HG03095 (cell line): ENCODE results near the gene FIBCD1.

Experiments used
- ATAC-seq: cut with Tn5 transposase; IDR thresholded peaks from one replicate; pipeline ENCODE4 v1.9.1; 2021; ENCODE audit warnings: moderate library complexity; ENCODE audit not compliant: unreplicated experiment

Gene FIBCD1

DNA sequence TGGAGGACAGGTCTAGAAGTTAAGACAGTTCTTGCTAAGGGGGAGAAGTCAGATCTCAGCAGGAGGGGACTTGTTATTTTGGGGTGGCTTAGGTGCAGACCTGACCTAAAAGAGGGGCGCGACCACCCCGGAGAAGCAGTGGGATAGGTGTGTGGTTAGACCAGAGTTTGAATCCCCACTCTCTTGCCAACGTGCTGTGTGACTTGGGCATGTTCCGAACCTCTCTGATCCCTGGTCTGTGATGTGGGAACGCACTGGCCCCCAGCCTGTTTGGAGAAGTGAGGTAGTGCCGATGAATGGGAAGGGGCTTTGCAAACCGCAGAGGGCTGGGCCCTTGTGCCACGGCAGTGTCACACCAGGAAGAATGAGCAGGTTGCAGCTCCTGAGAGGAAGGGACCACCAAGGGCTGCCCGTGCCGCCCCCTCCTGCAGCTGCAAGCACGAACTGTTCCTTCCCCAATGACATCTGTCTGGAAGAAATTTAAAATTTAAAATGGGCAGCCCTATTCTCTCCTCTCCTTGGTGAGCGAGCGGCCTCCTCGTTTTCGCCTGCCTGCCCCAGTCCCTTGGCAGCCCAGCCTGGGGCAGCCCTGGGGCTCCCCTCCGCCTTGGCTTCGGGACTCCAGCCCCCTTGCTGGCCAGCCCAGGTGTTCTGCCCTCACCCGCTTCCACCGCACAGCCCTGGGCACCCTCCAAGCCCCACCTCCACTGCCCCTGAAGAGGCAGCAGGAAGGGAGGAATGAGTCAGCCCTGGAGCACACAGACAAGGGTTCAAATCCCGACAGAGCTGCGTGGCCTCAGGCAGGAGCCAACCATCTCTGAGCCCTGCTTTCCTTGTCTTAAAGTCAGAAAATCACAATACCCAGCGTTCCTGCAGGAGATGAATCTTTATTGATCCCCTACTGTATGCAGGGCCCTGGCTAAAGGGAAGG lies 1.6 kb downstream of the FIBCD1 start:
- no peak for ATAC-seq

DNA sequence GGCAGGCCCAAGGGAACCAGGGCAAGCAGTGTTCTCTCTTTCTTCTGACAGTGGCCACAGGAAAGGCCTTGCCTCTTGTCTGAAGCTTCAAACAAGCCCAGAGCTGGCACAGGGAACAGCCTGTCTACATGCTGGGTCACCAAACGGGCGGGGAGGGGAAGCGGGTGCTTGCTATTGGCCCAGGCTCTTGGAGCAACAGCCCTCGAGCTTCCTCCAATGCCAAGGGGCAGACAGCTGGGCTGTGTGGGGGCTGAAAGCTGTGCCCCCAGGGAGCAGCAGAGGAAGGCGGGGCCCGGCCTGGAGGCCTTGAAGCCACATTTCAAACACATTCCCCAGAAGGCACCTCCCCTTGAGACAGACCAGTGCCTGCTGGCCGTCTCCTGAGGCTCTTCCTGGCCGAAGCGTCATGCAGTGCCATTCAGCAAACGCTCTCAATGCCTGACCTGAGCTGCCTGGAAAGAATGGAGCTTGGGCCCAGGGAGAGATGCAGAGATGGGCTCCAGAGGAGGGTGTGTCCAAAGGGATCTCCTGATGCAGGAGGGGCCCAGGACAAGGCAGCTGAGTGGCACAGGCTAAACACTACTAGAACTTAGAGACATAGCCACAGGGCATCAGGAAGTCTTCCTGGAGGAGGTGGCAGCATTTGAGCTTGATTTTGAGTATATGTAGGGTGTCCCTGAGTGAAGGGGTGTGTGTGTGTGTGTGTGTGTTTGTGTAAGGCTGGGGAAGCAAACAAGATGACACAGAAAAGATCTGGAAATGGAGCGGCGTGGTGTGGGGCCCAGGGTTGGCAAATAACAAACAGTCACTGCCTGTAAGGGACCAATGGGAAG lies 2.5 kb downstream of the FIBCD1 start:
- ATAC-seq = no peak

DNA sequence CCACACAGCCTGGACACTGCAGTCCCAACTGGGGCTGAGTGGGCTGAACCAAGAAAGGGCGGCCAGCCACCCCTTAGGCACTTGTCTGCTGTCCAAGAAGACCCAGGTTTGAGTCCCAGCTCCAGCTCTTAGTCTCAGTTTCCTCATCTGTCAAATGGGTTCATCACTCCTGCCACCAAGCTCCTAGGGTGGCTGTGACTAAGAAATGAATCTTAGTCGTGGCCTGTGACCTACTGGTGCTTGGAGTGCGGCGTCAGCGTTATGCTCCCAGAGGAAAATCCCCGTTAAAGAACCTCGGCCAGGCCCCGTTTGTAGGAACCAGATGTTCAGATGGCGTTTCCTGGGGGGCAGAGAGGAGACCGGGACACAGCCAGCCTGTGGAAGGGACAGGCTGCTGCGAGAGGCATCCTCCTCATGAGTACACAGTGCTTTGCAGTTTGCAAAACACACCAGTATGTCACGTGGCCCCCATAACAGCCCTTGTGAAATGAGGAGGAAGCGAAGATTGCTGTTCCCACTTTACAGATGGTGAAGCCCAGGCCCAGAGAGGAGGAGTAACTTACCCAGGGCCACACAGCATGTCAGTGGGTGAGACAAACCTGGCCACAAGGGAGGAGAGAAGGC lies 3.3 kb downstream of the FIBCD1 start:
- no peak for ATAC-seq

DNA sequence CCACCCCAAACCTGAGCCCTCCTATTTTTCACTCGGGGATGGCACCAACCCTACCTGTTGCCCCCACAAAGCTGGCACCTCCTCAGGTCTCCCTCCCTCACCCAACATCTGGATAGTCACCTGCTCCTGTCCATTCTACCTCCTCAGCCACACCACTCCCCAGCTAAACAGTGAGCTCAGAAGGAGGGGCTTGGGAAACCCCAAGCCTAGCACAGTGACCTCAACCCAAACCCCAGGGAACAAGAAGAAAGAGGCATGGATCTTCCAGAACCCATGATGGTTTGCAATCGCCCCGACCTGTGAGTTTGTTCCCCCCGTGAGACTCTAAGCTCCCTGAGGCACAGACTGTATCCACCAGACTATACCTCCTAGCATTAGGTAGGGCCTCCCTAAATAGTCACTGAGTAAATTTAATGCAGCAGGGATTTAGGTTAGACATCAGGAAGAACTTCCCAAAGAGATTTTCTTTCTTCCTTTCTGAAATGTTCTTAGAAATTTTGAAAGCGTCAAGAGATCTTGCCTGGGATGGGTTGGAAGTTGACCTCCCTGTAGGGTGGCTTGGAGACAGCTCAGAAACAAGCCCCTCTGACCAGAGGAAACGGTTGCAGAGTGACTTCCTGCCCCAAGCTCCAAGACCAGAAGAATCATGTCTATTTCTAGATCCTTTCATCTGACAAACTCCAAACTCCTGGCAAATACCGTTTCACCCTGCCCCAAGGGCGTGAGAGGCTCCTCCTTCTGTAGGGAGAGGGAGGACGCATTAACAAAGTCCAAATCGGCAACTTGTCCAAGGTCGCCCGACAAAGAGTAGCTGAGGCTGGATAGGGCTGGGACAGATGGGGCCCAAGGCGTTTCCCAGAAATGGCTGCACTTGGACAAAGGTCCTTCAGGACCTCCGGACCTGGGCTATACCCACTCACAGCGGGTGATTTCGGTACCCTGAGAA lies 4.1 kb downstream of the FIBCD1 start:
- no peak for ATAC-seq

DNA sequence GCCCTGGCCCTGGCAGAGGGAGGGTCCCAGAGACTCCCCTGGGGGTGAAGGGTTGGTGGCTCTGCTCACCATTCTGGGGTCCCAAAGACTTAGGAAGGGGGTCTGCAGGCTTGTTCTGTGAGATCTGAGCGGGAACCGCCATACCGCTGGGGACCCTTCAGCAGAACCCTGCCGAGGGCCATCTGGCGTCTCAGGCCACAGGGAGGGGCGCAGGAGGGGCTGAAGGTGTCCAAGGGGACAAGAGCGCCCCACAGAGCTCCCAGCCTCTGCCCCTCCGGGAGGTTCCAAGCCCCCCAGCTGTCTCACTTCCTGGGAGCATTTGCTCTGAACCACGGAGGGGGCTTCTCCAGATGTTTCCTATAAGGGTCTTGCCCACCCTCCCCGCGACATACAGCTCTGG lies 4.8 kb downstream of the FIBCD1 start:
- ATAC-seq = no peak

DNA sequence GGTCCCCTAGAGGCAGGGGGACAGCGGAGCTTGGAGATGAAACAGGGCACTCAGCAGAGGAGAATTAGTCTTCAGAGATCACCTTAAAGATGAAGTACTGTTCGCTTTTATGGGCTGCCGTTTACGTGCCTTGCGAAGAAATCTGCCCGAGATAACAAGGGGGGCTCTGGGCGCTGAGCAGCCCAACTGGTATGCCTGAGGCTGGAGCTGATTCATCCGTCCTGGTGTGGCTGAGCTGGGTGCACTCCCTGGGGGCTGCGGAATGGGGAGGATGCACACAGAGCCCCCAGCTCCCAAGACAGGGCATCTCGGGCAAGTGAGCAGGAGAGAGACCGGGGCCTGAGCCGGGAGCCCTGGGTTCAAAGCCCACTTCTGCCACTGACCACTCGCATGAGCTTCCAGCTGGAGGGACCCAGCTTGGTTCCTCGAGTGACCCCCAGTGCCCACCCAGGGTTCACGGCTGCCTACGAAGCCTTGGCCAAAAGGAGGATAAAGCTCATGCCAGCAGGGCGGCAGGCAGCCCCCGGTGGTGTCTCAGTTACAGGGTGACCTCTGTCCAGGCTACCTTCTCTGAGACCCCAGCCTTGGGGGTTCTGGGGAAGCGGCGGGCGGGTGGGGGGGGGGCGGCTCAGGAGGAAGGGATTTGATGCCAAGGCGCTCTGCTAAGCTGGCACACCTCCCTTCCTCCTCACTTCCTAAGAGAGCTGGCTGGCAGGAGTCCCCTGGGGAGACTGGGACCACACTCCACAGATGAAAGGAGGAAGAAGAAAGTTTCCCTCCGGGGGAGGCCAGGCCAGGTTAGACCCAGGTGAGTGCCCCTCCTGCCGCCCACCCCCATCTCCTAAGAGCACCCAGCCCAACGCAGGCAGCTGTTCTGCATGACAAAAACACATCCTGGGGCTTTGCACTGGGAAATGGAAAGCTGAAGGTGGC lies 5.7 kb downstream of the FIBCD1 start:
- no peak for ATAC-seq

DNA sequence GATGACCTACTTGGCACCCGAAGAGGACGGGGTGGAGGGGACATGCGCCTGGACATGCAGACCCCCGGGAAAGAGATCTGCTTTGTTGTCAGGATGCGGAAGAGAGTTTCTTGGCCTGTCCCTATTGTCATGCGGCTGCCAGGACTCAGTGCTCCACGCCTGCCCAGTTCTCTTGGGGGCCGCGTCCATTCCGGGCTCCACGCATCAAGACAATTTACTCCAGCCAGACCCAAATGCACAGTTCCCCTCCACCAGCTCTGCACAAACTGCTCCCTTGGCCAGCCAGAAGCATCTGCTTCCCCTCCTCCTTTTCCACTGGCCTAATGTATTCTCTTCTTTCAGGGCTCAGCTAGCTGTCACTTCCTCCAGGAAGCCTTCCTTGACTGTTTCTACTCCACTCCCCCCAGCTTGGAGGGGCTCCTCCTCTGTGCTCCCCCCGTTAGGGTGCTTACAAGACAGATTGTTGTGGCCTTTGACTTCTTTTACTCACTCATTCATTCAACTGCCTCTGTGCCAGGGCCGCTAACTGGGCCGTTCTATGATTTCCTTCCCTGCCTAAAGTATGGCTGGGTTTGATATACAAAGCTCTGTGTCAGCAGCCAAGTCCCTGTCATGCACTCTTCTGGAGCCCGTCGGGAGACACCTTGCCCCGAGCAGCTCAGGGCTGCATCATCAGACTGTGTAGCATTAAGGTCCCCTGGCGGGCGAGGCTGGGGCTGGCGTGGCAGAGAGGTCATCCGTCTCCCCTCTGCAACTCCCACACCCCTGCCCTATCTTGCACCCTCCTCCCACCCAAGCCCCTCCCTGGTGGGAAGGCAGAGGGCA lies 6.6 kb downstream of the FIBCD1 start:
- ATAC-seq = no peak

DNA sequence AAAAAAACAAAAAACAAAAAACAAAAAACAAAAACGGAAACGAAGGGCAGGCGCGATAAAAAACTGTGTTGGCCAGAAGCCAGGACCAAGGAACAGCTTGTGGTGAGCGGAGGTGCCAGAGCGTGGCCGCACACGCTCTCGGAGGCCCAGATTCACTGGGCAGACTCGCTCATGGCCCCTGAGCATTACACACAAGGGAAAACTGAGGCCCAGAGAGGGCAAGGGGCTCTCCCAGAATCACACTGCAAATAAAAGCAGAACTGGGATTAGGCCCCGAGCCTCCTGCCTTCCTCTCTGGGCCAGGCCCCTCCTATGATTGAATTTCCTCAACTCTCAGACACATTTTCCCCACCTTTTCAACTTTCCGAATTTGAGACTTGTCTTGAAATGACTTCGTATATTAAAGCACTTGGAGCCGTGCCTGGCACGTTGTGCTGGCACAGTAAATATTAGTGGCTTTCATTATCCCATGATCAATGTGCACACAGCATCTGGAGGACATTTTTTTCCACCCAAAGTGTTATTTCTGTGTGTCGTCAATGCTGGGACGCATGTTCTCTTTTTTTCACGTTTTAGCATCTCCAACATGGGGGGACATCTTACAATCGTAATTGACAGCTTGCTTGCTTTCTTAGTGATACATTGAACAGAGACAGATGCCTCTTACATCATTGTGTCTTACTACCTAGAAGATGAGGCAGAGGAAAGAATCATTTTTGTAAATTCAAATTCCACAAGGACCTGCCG lies 7.4 kb downstream of the FIBCD1 start:
- no peak for ATAC-seq

DNA sequence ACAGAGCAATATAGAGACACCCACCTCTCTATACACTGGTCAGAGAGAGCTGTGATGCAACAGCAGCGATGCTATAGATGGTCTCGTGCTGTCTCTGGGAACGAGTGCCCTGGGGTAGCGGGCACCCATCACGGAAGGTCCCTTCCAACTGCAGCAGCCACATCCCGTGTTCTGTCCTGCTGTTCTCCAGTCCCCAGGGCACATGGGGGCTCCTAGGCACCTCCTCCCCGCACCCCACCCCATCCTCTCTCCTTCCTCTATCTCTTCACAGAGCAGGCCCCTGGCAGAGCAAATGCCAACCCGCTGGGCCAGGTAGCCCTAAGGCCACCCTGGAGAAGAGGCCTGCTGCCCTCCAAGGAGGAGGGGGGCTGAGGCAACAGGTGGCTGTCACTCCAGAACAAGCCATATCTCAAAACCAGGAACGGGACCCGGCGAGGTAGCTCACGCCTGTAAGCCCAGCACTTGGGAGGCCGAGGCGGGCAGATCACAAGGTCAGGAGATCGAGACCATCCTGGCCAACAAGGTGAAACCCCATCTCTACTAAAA lies 8.2 kb downstream of the FIBCD1 start:
- ATAC-seq = no peak

DNA sequence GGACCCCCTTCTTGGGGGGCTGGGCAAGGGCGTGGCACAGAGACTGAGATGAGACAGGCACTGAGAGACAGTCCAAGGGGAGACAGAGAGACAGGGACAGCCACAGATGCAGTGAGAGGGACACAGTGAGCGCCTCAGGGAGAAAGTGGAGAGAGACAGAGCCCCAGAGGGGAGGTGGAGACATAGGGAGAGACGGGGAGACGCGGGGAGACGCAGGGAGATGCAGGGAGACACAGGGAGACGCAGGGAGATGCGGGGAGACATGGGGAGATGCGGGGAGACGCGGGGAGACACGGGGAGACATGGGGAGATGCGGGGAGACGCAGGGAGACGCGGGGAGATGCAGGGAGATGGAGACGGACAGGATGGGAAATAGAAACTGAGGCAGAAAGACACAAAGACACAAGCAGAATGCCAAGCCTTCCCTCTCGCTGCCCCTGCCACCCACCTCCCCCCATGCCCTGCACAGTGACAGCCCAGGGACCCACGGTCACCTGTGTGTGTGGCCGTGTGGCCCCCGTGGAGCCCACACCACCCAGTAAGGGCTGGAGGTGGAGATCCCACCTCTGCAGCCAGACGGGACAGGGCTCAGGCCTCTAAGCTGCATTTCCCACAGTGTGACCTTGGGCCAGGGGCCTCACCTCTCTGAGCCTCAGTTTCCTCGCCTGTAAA lies 8.8 kb downstream of the FIBCD1 start:
- ATAC-seq = no peak

DNA sequence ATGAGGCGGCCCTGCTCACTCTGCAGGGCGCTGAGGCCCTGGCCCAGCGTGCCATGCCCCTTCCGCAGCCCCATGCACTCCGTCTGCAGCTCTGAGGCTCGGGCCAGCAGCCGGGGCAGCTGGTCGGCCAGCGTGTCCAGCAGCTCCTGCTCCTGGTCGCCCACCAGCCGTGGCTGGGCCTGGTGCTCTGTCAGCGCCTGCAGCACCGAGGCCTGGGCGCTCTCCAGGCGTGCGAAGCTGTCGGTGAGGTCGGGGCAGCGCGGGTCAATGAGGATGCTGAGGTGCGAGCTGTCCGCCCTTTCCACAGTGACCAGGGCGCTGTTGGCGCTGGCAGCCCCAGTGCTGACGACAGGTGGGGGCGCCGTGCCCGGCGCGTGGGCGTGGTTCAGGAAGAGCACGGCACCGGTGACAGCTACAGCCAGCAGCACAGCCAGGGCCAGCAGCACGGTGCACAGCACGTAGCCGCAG lies 9.4 kb downstream of the FIBCD1 start:
- ATAC-seq = no peak

DNA sequence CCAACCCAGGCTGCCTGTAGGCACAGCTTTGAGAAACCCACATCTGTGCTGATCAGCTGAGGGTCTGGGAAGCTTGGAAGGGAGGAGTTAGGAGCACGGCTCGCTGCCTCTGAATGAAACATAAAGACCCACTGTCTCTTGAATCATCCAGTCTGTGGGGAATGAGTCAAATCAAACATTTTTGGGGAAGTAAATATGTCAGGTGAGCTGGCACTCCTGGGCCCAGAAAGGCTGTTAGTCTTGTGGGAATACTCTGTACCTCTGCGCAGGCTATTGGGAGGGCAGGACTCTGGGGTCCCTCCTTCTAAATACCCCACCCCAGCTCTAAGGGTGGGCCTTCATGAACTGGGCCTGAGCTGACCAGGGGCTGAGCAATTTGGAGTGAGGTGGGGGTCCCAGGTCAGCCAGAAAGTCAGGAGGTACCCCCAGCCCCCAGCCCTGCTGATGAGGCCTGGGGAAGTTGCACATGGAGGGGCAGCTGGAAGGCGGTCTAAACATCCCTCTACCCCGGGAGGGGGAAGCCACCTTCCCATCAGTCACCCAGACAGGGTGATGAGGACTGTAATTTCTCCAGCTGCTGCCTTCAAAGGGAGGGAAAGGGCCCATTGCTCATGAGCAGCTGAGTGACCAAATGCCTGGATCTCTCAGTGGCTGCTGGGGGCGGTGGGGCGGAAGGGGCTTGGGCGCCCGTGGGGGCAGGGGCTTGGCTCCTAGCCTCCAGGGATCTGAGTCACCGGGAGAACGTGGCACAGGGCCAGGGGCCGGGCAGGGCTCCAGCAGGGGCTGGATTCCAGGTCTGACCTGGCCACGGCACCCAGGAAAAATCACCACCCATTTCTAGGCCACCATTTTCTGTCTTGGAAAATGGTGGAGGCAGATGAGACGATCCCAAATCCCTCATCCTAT lies 10.8 kb downstream of the FIBCD1 start:
- no peak for ATAC-seq

DNA sequence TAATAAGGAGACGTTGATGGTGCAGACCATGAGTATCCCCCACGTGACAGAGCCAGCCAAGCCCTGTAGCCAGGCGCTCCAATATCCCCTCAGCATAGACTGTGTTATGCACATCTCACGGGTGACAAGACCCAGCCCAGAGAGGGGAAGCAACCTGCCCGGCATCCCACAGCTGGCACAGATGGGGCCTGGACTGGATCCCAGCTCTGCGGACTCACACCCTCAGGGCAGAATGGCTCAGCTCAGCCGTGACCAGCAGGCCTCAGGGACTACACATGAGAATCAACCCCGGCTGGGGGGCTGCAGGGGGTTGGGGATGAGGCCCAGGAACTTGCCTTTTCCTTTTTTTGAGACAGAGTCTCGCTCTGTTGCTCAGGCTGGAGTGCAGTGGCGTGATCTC lies 11.7 kb downstream of the FIBCD1 start:
- no peak for ATAC-seq

DNA sequence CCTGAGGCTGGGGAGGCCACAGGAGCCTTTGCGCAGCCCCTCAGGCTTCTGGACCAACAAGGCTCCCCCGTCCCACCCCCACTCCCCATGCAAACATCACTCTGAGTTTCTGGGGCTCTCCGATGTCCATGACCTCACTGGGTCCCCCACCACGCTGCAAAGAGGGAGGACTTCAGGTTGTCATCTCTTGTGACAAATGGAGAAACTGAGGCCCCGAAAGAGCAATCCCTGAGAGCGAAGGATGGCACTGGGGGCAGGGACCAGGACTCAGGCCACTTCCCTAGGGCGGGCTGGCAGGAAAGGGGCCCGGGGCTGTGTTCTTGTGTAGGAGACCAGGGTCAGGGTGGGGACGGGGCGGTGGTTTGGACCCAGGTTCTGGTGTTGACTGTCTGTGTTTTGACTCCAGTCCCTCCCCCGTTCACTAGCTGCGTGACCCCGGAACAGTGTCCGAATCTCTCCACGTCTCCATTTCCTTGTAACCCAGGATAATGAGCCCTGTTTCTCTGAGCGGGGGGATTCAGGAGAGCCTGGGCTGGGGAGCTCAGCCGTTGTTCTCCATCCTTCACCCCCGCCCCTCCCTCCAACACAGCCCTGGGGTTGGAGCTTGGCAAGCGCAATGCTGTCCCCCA lies 13.9 kb downstream of the FIBCD1 start:
- ATAC-seq = no peak

DNA sequence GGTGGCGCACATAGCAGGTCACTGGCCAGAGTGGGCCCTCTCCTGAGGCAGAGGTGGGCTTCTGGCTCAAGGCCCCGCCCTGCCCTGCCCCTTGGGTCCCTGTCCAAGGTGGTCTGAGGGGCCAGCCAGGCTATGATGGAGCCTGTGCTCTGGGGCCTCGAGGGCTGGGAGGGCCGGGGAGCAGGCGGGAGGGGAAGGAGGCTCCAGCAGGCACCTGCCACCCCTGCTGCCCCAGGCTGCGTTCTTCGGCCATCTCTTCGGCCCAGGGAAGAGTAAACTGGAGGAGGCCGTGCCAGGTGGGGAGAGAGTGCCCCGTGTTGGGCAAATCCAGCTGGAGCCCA lies 14.6 kb downstream of the FIBCD1 start:
- no peak for ATAC-seq
